Measurements from ENCODE around the gene GNAI1. TPM values are rescaled to one million over a fixed set of nuclear protein-coding genes. Genes with fewer than 3 reads are reported as not detected.

Gene GNAI1
- total and polyA plus RNA-seq, 2 donors (not counting 1 experiment from before 2014, with no cell fraction given), result not detected

DNA sequence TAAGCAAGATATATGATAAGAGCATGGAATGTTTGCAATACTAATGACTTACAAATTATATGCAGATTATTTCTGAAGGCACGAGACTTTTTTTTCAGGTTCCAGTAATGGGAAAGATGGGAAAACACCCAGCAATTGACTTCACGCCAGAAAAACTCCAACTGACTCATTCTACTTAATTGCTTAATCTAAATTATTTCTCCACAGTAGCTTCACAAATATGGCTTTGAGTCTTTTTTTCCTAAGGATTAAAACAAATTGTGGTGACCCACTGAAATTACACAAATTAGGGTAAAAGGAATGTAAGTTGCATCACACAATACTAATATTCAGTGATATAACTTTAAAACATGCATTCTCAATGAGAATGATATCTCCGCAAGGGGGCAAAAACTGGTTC is 138.7 kb downstream of the GNAI1 start:
- Histone ChIP-seq H3K9me3 (ENCODE audit: control extremely low read depth in 1 of 3, control insufficient read depth in 2 of 3, insufficient read depth in 1 of 3, low read length in 2 of 3) (peaks cover 0 to 3% (median 0%) of the 10 kb centered on the region in 3 donors), H3K27me3 (replicated peaks in 1 of 4; ENCODE audit: control extremely low read depth in 1 of 4, control insufficient read depth in 3 of 4, insufficient read depth in 4 of 4, low read length in 3 of 4) (no peaks in the 10 kb centered on the region), H3K4me3 (ENCODE audit: control extremely low read depth in 1 of 5, extremely low read depth in 1 of 5, insufficient read depth in 1 of 5, low read depth in 2 of 5, low read length in 4 of 5) (no peak overlapping the region), H3K79me2 (ENCODE audit: control insufficient read depth, insufficient read depth, low read length) (no peaks in the 10 kb centered on the region), H2AFZ (ENCODE audit: insufficient read depth, low read depth, low read length, poor library complexity, severe bottlenecking) (no peak overlapping the region), H3K4me1 (ENCODE audit: control insufficient read depth in 2 of 2, insufficient read depth in 2 of 2, low read length in 2 of 2) (no peaks in the 10 kb centered on the region), H3K4me2 (replicated peaks; ENCODE audit: low read depth, low read length, poor library complexity, severe bottlenecking) (no peak overlapping the region), H4K20me1 (ENCODE audit: control insufficient read depth, insufficient read depth, low read length, poor library complexity, severe bottlenecking) (no peaks in the 10 kb centered on the region), H3K27ac (ENCODE audit: low read length in 2 of 2) (no peak overlapping the region), H3K36me3 (replicated peaks in 1 of 2; ENCODE audit: control extremely low read depth in 1 of 2, control insufficient read depth in 1 of 2, extremely low read depth in 1 of 2, insufficient read depth in 2 of 2, low read length in 1 of 2) (no peaks in the 10 kb centered on the region), H3K9ac (ENCODE audit: low read length) (no peak overlapping the region)
- ChIA-PET POLR2A (no interaction called here), CTCF (no interaction called here)
- intact Hi-C loops (cut with micrococcal nuclease), result no loop called here
- TF ChIP-seq, protein P1, sequence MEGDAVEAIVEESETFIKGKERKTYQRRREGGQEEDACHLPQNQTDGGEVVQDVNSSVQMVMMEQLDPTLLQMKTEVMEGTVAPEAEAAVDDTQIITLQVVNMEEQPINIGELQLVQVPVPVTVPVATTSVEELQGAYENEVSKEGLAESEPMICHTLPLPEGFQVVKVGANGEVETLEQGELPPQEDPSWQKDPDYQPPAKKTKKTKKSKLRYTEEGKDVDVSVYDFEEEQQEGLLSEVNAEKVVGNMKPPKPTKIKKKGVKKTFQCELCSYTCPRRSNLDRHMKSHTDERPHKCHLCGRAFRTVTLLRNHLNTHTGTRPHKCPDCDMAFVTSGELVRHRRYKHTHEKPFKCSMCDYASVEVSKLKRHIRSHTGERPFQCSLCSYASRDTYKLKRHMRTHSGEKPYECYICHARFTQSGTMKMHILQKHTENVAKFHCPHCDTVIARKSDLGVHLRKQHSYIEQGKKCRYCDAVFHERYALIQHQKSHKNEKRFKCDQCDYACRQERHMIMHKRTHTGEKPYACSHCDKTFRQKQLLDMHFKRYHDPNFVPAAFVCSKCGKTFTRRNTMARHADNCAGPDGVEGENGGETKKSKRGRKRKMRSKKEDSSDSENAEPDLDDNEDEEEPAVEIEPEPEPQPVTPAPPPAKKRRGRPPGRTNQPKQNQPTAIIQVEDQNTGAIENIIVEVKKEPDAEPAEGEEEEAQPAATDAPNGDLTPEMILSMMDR (IDR thresholded peaks at IDR 0.05), result no peak
- no peak for TF ChIP-seq EZH2 (IDR thresholded peaks at IDR 0.05; ENCODE audit: borderline replicate concordance, insufficient read depth, low read depth, low read length, poor library complexity, severe bottlenecking)
- no CpG with 5 or more reads among the region's 3 CpGs for WGBS (ENCODE audit: insufficient coverage)
- DNase-seq, result no peak
- Mint-ChIP-seq H3K4me1 (no peaks in the 10 kb centered on the region), H3K4me3 (no peak overlapping the region), H3K9me3 (ENCODE audit: insufficient read depth) (no peaks in the 10 kb centered on the region), H3K27ac (no peak overlapping the region), H3K27me3 (no peaks in the 10 kb centered on the region)
- no peak for ATAC-seq (ENCODE audit: low read depth)

DNA sequence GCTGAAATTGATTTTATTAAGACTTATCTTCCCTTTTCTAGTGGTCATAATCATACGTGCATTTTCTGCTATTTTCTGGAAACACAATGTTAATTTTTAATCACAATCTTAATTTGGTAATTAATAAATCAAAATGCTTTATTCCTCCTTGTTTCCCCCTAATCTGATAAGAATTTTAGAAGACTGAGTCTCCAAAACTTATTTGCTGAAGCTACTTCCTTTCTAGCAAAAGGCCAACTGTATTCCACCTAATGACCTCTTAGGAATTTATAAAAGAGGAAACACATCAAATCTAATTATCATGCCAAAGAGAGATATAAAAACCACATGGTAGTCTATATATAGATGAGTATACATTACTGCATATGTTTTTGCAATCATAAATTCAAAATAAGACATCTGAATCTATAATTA is 140.6 kb downstream of the GNAI1 start:
- Mint-ChIP-seq H3K4me3 (no peak overlapping the region), H3K27me3 (no peaks in the 10 kb centered on the region), H3K4me1 (no peaks in the 10 kb centered on the region), H3K9me3 (ENCODE audit: insufficient read depth) (no peaks in the 10 kb centered on the region), H3K27ac (no peak overlapping the region)
- POLR2A ChIA-PET, result no interaction called here
- no peaks in the 10 kb centered on the region for H3K79me2 ChIP-seq (ENCODE audit: control insufficient read depth, insufficient read depth, low read length)
- no peak overlapping the region for H3K27ac ChIP-seq (ENCODE audit: low read length in 2 of 2)
- WGBS (ENCODE audit: insufficient coverage), result no CpG with 5 or more reads among the region's 1 CpG
- no peaks in the 10 kb centered on the region for H3K27me3 ChIP-seq (replicated peaks in 1 of 4; ENCODE audit: control extremely low read depth in 1 of 4, control insufficient read depth in 3 of 4, insufficient read depth in 4 of 4, low read length in 3 of 4)
- no peak overlapping the region for H3K9ac ChIP-seq (ENCODE audit: low read length)
- H3K9me3 ChIP-seq (ENCODE audit: control extremely low read depth in 1 of 3, control insufficient read depth in 2 of 3, insufficient read depth in 1 of 3, low read length in 2 of 3), result peaks cover 0 to 3% (median 0%) of the 10 kb centered on the region in 3 donors
- CTCF ChIA-PET, result no interaction called here
- H3K4me3 ChIP-seq (ENCODE audit: control extremely low read depth in 1 of 5, extremely low read depth in 1 of 5, insufficient read depth in 1 of 5, low read depth in 2 of 5, low read length in 4 of 5), result no peak overlapping the region
- DNase-seq (no peak), ATAC-seq (ENCODE audit: low read depth) (no peak)
- no peaks in the 10 kb centered on the region for H3K36me3 ChIP-seq (replicated peaks in 1 of 2; ENCODE audit: control extremely low read depth in 1 of 2, control insufficient read depth in 1 of 2, extremely low read depth in 1 of 2, insufficient read depth in 2 of 2, low read length in 1 of 2)
- TF ChIP-seq, protein P1 (IDR thresholded peaks at IDR 0.05), result no peak
- TF ChIP-seq EZH2 (IDR thresholded peaks at IDR 0.05; ENCODE audit: borderline replicate concordance, insufficient read depth, low read depth, low read length, poor library complexity, severe bottlenecking), result no peak
- no peak overlapping the region for H2AFZ ChIP-seq (ENCODE audit: insufficient read depth, low read depth, low read length, poor library complexity, severe bottlenecking)
- intact Hi-C loops (cut with micrococcal nuclease), result no loop called here
- no peaks in the 10 kb centered on the region for H4K20me1 ChIP-seq (ENCODE audit: control insufficient read depth, insufficient read depth, low read length, poor library complexity, severe bottlenecking)
- H3K4me1 ChIP-seq (ENCODE audit: control insufficient read depth in 2 of 2, insufficient read depth in 2 of 2, low read length in 2 of 2), result no peaks in the 10 kb centered on the region
- H3K4me2 ChIP-seq (replicated peaks; ENCODE audit: low read depth, low read length, poor library complexity, severe bottlenecking), result no peak overlapping the region

Small RNAs within 50 kb of the gene (small RNA-seq; reads per million reads assigned to genes)
- not detected for gene RN7SL869P (ENCODE audit: insufficient read length, low read depth, low replicate concordance)

All from B cell (primary cell).